HCT116 (cell line): Measurements from ENCODE around the gene DOCK2. TPM values are rescaled to one million over a fixed set of nuclear protein-coding genes. Genes with fewer than 3 reads are reported as not detected.

Experiments used
- ATAC-seq: fragments of 200-7000 bp; cut with Tn5 transposase; 2 replicates; pipeline ENCODE4 v1.9.1; 2020; ENCODE audit warnings: mild to moderate bottlenecking, moderate library complexity
- BruUV-seq: library from RNA; stranded (reverse); fragments of 400-500 nt; replicated peaks from 2 replicates; lab custom pipeline; 2021; lab: Mats Ljungman, UMichigan
- CTCF ChIA-PET: fragments of 300-600 bp; sonication (Branson Sonifier 250); formaldehyde crosslinking; loops from one replicate; lab custom pipeline; 2021; ENCODE audit warnings: antibody characterized with exemption; lab: Charles Lee
- POLR2A ChIA-PET: fragments of 300-600, 350-600 bp; sonication (Branson Sonifier 250); formaldehyde crosslinking; loops from one replicate; lab custom pipeline; 2021; ENCODE audit warnings: antibody characterized with exemption; lab: Charles Lee
- RAD21 ChIA-PET, 2 experiments: fragments of 300-600 bp; sonication (Branson Sonifier 250); formaldehyde crosslinking; loops; one replicate each; lab custom pipeline; 2023; ENCODE audit warnings: low total read pairs in 2 of 2; ENCODE audit not compliant: uncharacterized antibody in 2 of 2, unreplicated experiment in 2 of 2, low non-redundant PET in 1 of 2; lab: Charles Lee
- DNase-seq: peaks from one replicate; pipeline ENCODE4 v3.0.0-alpha.2; 2010; ENCODE audit warnings: low read depth, low spot score
- H2AFZ ChIP-seq: fragments of 200-600 bp; shearing (Covaris generic), sonication (generic); 2 replicates; pipeline ENCODE4 v1.6.1; 2017; ENCODE audit warnings: low read depth, mixed run types, mixed read lengths, antibody characterized with exemption, low read length; ENCODE audit not compliant: poor library complexity, severe bottlenecking
- H3K27ac ChIP-seq: 2 replicates; pipeline ENCODE4 v1.5.1; 2012; ENCODE audit warnings: low read depth, low read length
- H3K27me3 ChIP-seq: fragments of 200-600 bp; sonication (generic); 2 replicates; pipeline ENCODE4 v1.6.1; 2016; ENCODE audit warnings: mixed run types, low read length, mixed read lengths; ENCODE audit not compliant: insufficient read depth
- H3K36me3 ChIP-seq, 2 experiments: fragments of 200-500 bp in 1 of 2; fragments of 200-600 bp in 1 of 2; sonication (Bioruptor generic) in 1 of 2; sonication (generic) in 1 of 2; 2 replicates each; pipeline versions ENCODE4 v1.5.1 to v1.6.1; 2014 to 2016; ENCODE audit warnings: low read length in 2 of 2, inconsistent platforms in 1 of 2, mixed read lengths in 1 of 2, mixed run types in 1 of 2; ENCODE audit not compliant: insufficient read depth in 2 of 2, control insufficient read depth in 1 of 2
- H3K4me1 ChIP-seq, 2 experiments: fragments of 200-600 bp in 1 of 2; sonication (generic) in 1 of 2; 2 replicates each; pipeline versions ENCODE4 v1.5.1 to v1.6.1; 2012 to 2017; ENCODE audit warnings: low read length in 2 of 2, inconsistent platforms in 1 of 2, mild to moderate bottlenecking in 1 of 2, mixed read lengths in 1 of 2, mixed run types in 1 of 2, moderate library complexity in 1 of 2; ENCODE audit not compliant: insufficient read depth in 2 of 2, control insufficient read depth in 1 of 2
- H3K4me2 ChIP-seq: fragments of 200-600 bp; sonication (generic); 2 replicates; pipeline ENCODE4 v1.6.1; 2017; ENCODE audit warnings: mixed run types, low read length, mixed read lengths
- H3K4me3 ChIP-seq, 2 experiments: fragments of 200-600 bp in 1 of 2; sonication (generic) in 1 of 2; replicated peaks in 1 of 2; 2 replicates each; pipeline ENCODE4 v1.5.1; 2011 to 2016; ENCODE audit warnings: low read length in 2 of 2, control low read depth in 1 of 2, low read depth in 1 of 2, mild to moderate bottlenecking in 1 of 2, mixed read lengths in 1 of 2, mixed run types in 1 of 2
- H3K79me2 ChIP-seq: fragments of 200-600 bp; sonication (generic); 2 replicates; pipeline ENCODE4 v1.6.1; 2017; ENCODE audit warnings: mild to moderate bottlenecking, mixed run types, low read length, moderate library complexity, mixed read lengths; ENCODE audit not compliant: insufficient read depth
- H3K9ac ChIP-seq: fragments of 200-600 bp; sonication (generic); 2 replicates; pipeline ENCODE4 v1.6.1; 2016; ENCODE audit warnings: low read length, mixed read lengths
- H3K9me2 ChIP-seq: fragments of 200-600 bp; sonication (generic), shearing (Covaris generic); 2 replicates; pipeline ENCODE4 v1.6.1; 2017; ENCODE audit warnings: mixed run types, mild to moderate bottlenecking, moderate library complexity; ENCODE audit not compliant: insufficient read depth
- H3K9me3 ChIP-seq, 2 experiments: fragments of 200-500 bp in 1 of 2; fragments of 200-600 bp in 1 of 2; sonication (Bioruptor generic) in 1 of 2; sonication (generic) in 1 of 2; 2 replicates each; pipeline ENCODE4 v1.6.1; 2014 to 2017; ENCODE audit warnings: low read length in 2 of 2, mixed read lengths in 2 of 2, inconsistent platforms in 1 of 2, low read depth in 1 of 2, mild to moderate bottlenecking in 1 of 2, mixed run types in 1 of 2, moderate library complexity in 1 of 2; ENCODE audit not compliant: control insufficient read depth in 1 of 2, insufficient read depth in 1 of 2
- H4K20me1 ChIP-seq: fragments of 200-600 bp; sonication (generic), shearing (Covaris generic); 2 replicates; pipeline ENCODE4 v1.6.1; 2017; ENCODE audit warnings: mixed run types, mild to moderate bottlenecking, moderate library complexity; ENCODE audit not compliant: insufficient read depth
- EZH2 ChIP-seq: fragments of 200-600 bp; sonication (generic); IDR thresholded peaks from 2 replicates; pipeline ENCODE4 v1.6.1; 2017; ENCODE audit warnings: antibody characterized with exemption, mixed run types
- EZH2phosphoT487 ChIP-seq: fragments of 200-600 bp; IDR thresholded peaks from 2 replicates; pipeline ENCODE4 v1.6.1; 2018; ENCODE audit warnings: antibody characterized with exemption, borderline replicate concordance
- FOSL1 ChIP-seq: IDR thresholded peaks from 2 replicates; pipeline ENCODE4 v1.6.1; 2012; ENCODE audit warnings: low read depth
- POLR2A ChIP-seq: IDR thresholded peaks from 2 replicates; pipeline ENCODE4 v1.7.0; 2011; ENCODE audit warnings: borderline replicate concordance; ENCODE audit not compliant: insufficient read depth, insufficient read length; ENCODE audit errors: extremely low read depth
- POLR2AphosphoS5 ChIP-seq: IDR thresholded peaks from 2 replicates; pipeline ENCODE4 v1.6.1; 2011; ENCODE audit warnings: mild to moderate bottlenecking, low read depth, low read length, moderate library complexity
- REST ChIP-seq: IDR thresholded peaks from 2 replicates; pipeline ENCODE4 v1.6.1; 2012; ENCODE audit warnings: low read depth
- SP1 ChIP-seq: IDR thresholded peaks from 2 replicates; pipeline ENCODE4 v1.6.1; 2012; ENCODE audit warnings: low read depth
- TCF7L2 ChIP-seq: IDR thresholded peaks from 2 replicates; pipeline ENCODE4 v1.7.0; 2011; ENCODE audit warnings: borderline replicate concordance, inconsistent platforms; ENCODE audit not compliant: insufficient read depth, insufficient read length; ENCODE audit errors: extremely low read depth
- YY1 ChIP-seq: IDR thresholded peaks from 2 replicates; pipeline ENCODE4 v1.6.1; 2011; ENCODE audit warnings: low read length, low read depth, moderate library complexity, mild to moderate bottlenecking; ENCODE audit not compliant: insufficient replicate concordance; ENCODE audit errors: extremely low read depth
- ZNF274 ChIP-seq: fragments of 200-500 bp; sonication (Bioruptor generic); IDR thresholded peaks from 2 replicates; pipeline ENCODE4 v1.6.1; 2014; ENCODE audit warnings: mild to moderate bottlenecking, low read depth, low read length, inconsistent platforms
- intact Hi-C: fragments of 100-400 bp; cut with micrococcal nuclease; formaldehyde crosslinking; loops from 2 replicates; pipeline ENCODE4 v1.10.0; 2022
- total RNA-seq: library from RNA; stranded (reverse); gene quantifications from one replicate; pipeline ENCODE4 v1.2.1, GENCODE V29; 2021; ENCODE audit not compliant: unreplicated experiment

The DOCK2 gene
- total RNA-seq, 1 experiment from 2014 or later = 0.89 TPM

DNA sequence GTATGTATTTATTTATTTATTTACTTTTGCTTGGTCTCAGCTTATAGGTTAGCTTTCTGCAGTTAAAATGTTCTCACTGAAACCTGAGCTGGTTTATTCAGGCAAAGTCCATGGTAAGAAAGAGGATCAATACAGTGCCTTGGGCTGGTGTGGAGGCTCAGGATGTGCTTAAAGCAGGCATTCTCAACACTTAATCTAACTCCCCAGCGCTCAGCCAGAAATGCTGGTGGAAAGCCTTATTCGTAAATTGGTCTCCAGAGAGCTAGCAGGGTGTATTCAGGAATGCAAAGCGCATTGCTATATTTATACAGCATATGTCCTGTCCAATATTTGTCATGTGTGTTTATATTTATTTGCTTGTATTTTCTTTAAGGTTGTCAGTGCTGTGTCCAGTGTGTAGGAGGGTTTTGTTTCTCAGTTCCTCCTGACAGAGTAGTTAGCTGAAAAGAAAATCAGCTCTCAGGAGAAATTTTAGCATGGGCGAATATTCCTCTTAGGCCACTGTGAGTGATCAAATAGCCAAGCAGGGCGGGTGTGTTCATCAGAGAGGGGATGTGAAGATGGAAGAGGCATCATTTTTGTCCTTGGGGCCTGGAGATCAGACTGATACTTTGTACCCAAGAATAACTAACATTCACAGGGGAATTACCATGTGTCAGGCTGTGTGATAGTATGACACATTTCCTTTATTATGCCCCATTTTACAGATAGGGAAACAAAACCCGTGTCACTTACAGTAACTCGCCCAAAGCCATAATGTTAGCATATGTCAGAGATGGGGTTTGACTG, 65.8 kb downstream of the DOCK2 start:
- RAD21 ChIA-PET = no interaction called here
- H3K9me2 ChIP-seq = no peaks in the 10 kb centered on the region
- H3K9me3 ChIP-seq = no peaks in the 10 kb centered on the region
- peaks cover 0 to 10% of the 10 kb centered on the region in 2 experiments; a peak in 2 of 4 replicates for H3K4me1 ChIP-seq
- H2AFZ ChIP-seq = no peak overlapping the region
- no peaks in the 10 kb centered on the region for H4K20me1 ChIP-seq
- no peaks in the 10 kb centered on the region for H3K79me2 ChIP-seq
- H3K27me3 ChIP-seq = peaks cover 7% of the 10 kb centered on the region
- no peak for TF ChIP-seq EZH2
- no peak for TF ChIP-seq REST
- TF ChIP-seq EZH2phosphoT487 = no peak
- no peak for TF ChIP-seq SP1
- no peak for TF ChIP-seq POLR2AphosphoS5
- TF ChIP-seq FOSL1 = no peak
- TF ChIP-seq YY1 = no peak
- TF ChIP-seq TCF7L2 = no peak
- TF ChIP-seq POLR2A = no peak
- no peak for TF ChIP-seq ZNF274
- TF ChIP-seq, all 23 proteins: peak for 0
- no peak overlapping the region for H3K9ac ChIP-seq
- ATAC-seq = no peak
- ChIA-PET CTCF (interaction anchor here (1.8 to 1.9 kb wide), 2 partner anchors 277 to 513 kb away, joined by 5 to 18 read pairs; partner anchors contain the start of gene INSYN2B), POLR2A (no interaction called here)
- H3K27ac ChIP-seq = no peak overlapping the region
- H3K36me3 ChIP-seq = no peaks in the 10 kb centered on the region
- intact Hi-C loops = loop anchor here (1.0 to 10.0 kb wide), 2 partner anchors 277 to 482 kb away; partner anchors contain the start of gene INSYN2B
- no peak overlapping the region for H3K4me2 ChIP-seq
- BruUV-seq = no TSS peak
- no peak for DNase-seq
- H3K4me3 ChIP-seq = no peak overlapping the region
